ENCODE data around the gene MADCAM1. TPM values are rescaled to one million over a fixed set of nuclear protein-coding genes. Genes with fewer than 3 reads are reported as not detected.

MADCAM1 gene
- total RNA-seq, 1 donor from 2014 or later: 1.7 TPM

- DNase-seq (ENCODE audit: low spot score): no peak
These were observed 35.7 kb downstream of the MADCAM1 start, which contains the start of gene CDC34 for GRCh38 chr19:531753-532560. CDC34 (plus strand) TSS chr19:531760; CDS start chr19:531932, 172 bp downstream.

DNA sequence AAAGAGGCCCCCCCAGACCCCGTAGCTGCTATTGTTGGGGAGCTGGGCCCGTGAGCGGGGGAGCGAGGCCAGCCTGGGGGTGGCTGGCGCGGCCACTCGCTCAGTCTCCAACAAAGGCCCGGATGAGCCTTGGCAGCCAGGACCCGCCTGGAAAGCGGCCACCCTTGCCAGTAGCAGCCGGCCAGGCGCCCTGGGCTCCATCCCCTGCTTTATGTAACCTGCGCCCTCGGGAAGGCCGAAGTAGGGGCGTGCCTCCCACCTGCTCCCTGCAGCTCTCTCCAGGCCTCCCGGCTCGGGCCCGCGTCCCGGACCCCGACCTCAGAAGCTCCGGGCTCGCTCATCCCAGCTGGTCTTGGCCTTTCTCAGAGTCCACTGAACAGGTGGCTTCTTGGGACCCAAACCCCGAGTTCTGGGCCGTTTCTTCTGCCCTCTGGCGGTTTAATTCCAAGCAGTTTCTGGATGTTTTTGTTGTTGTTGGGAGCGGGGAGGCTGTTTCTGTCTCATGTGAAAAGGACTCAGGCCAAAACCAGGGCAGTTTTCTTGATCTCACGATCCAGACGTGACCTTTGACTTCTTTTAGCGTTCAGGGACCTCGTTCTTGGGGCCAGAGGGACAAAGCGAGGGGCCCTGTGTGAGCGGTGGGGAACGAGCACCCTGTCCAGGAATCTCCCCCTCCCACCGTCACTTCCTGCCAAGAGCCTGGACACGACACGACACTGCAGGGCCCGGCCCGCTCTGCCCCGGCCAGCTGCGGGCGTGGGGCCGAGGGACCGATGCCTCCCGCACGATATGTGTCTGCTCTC lies 36.5 kb downstream of the MADCAM1 start:
- no peak for DNase-seq (ENCODE audit: low spot score)

DNA sequence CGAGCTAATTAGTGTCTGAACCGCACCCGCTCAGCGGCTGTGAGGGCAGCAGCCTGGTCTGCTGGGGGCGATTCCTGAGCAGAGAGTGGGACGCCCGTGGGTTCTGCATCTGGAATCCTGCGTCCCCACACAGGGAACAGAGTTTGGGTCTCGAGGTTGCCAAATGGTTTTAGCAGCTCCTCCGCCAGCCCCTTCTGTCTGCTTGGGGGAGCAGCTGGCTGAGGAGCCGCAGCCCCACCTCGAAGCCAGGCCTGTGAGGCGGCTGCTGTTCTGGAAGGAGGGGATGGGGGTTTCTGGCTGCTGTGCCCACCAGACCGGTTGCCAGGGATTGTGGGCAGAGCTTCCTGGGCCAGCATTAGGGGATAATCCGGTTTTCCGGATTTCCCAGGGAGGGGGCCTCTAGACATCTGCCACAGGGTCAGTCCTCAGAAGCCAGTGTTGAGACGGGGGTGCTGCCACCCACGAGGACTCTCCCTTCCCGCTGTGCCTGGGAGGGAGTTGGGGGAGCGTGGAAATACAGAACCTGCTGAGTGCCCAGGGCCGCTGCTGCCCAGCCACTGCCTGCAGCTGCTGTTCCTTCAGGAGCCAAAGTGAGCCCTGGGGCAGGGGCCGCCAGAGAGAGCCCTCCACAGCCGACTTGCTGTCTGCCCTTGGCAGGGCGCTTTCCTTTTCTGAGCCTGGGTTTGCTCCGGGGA lies 37.2 kb downstream of the MADCAM1 start:
- DNase-seq (ENCODE audit: low spot score): no peak

- no peak for DNase-seq (ENCODE audit: low spot score)
These were observed 37.8 kb downstream of the MADCAM1 start for GRCh38 chr19:534088-534487.

GRCh38 chr19:535017-535835 lies 38.9 kb downstream of the MADCAM1 start:
- DNase-seq (ENCODE audit: low spot score): no peak

- no peak for DNase-seq (ENCODE audit: low spot score)
These were observed 40.0 kb downstream of the MADCAM1 start for GRCh38 chr19:536031-536880.

- no peak for DNase-seq (ENCODE audit: low spot score)
These were observed 40.7 kb downstream of the MADCAM1 start for GRCh38 chr19:536881-537404.

DNA sequence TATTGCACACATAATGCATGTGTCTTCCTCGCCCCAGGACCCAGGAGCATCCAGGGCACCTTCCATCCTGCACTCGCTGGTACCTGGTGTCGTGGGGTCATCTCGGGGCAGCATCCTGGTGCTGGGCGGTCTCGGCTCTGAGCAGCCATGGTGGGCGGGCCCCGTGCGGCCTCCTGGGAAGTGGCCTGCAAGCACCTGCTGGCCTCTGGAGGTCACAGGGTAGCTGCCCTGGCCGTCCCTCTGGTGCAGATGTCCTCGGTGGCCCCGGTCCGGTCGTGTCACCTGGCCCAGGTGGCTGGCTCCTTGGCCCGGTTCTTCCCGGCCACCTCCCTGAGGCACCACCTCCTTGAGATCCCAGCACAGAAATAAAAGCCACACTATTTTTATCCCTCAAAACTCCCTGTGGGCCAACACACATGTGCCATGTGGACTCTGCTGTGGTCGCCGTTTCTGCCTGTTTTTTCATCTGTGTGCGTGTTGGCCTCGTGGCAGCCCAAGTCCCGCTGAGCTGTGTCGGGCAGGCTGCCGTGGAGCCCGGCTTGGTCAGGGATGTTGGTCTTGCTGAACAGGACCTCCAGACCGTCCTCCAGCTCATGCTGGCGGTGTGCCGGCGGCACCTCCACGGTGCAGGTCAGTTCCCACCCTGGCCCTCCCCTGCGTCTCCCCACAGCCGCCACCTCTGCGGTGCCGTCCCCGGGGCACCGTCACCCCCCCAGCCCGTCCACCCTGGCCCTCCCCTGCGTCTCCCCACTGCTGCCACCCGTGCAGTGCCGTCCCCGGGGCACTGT lies 42.5 kb downstream of the MADCAM1 start:
- no peak for DNase-seq (ENCODE audit: low spot score)

- DNase-seq (ENCODE audit: low spot score): no peak
These were observed 43.2 kb downstream of the MADCAM1 start for GRCh38 chr19:539429-540030.

GRCh38 chr19:540867-541637 lies 44.8 kb downstream of the MADCAM1 start:
- no peak for DNase-seq (ENCODE audit: low spot score)

DNA sequence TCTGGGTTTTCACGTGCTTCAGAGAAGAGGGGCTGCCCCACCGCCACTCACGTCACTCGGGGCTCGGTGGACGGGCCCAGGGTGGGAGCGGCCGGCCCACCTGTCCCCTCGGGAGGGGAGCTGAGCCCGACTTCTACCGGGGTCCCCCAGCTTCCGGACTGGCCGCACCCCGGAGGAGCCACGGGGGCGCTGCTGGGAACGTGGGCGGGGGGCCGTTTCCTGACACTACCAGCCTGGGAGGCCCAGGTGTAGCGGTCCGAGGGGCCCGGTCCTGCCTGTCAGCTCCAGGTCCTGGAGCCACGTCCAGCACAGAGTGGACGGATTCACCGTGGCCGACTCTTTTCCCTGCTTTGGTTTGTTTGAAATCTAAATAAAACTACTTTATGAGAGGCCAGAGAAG lies 45.4 kb downstream of the MADCAM1 start:
- no peak for DNase-seq (ENCODE audit: low spot score)

- DNase-seq (ENCODE audit: low spot score): no peak
These were observed 46.0 kb downstream of the MADCAM1 start for GRCh38 chr19:542173-542866.

DNA sequence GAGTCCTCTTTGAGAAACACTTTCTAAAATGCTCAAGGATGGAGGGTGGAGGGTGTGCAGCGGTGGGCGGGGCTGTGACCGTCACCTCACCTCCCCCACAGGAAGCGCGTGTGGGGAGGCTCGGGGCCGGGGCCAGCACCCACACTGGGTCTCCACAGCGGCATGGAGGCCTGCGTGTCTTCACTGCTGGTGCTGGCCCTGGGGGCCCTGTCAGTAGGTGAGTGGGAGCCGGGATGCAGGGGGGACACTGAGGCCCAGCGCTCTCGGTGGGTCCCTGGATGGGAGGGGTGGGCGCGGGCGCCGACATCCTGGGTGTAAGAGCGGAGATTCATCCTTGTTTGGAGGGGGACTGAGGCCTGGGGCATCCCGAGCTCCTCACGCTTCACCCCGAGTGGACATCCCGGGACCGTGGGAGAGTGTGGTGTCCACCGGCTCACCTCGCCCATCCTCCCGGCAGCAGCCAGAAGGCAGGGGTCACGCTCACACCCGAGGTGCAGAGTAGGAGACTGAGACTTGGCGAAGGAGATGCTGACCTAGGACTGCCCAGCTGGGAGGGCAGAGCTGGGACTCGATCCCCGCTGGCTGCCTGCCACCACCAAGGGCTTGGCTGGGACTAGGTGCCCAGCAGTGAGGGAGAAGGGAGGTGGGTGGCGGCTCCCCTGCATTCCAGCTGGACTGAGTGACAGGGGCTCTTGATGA lies 47.8 kb downstream of the MADCAM1 start, which contains the start of gene GZMM:
GZMM (plus strand) TSS at position 144 of the 699 bp plus-strand sequence; CDS start at position 163, 19 bp downstream.
- no peak for DNase-seq (ENCODE audit: low spot score)

DNA sequence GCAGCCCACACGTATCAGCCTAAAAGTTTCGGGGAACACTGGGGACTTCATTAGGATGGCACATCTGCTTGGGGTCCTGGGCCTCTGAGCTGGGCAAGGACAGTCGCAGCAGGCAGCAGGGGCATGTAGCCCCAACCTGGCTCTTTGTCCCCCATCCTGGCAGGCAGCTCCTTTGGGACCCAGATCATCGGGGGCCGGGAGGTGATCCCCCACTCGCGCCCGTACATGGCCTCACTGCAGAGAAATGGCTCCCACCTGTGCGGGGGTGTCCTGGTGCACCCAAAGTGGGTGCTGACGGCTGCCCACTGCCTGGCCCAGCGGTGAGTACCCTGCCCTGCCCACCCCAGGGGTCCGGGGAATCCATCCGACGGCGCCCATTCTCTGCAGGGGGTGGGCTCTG lies 50.8 kb downstream of the MADCAM1 start:
- DNase-seq (ENCODE audit: low spot score): no peak

DNA sequence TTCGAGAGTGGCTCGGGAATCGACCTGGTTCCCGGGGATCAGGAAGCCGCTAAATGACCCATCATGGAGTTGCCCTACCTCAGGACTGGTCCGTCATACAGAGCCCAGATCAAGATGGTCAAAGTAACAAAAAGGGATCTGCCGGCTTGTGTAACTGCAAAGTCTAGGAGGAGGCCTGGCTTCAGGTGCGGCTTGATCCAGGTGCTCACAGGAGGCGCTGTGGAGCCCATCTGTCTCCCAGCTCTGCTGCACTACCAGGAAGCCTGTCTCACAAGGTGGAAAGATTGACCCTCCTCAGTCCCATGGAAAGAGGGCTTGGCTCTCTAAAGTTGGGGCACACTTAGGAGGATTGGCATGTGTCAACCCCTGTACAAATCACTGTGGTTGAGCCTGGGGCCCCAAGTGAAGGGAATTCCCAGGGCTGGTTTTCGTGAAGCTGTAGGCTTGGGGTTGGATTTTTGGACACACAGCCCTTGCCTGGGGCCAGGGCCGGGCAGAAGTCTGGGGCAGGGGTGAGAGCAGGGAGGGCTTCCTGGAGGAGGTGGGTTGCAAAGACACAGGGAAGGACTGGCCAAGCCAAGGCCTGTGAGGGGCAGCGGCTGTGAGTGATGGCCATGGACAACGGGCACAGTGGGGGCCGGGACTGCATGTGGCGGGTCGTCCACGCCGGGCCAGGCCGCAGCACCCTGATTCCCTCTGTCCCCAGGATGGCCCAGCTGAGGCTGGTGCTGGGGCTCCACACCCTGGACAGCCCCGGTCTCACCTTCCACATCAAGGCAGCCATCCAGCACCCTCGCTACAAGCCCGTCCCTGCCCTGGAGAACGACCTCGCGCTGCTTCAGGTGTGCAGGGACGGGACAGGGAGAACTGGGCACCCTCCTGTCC lies 51.8 kb downstream of the MADCAM1 start:
- DNase-seq (ENCODE audit: low spot score): no peak

Measured in mesenteric fat pad (tissue), 1 donor.